SK-N-SH (cell line): Measurements from ENCODE around the gene MAT1A.

Experiments
- FOXM1 ChIP-seq: IDR thresholded peaks from 2 replicates; pipeline ENCODE4 v1.4.0; 2012; ENCODE audit warnings: low read depth, mild to moderate bottlenecking
- JUND ChIP-seq: IDR thresholded peaks from 2 replicates; pipeline ENCODE4 v1.4.0; 2012
- POLR2AphosphoS5 ChIP-seq: IDR thresholded peaks from 2 replicates; pipeline ENCODE4 v1.6.1; 2012; ENCODE audit warnings: low read depth, low read length
- RXRA ChIP-seq: IDR thresholded peaks from 2 replicates; pipeline ENCODE4 v1.4.0; 2012; ENCODE audit warnings: low read depth, mild to moderate bottlenecking, borderline replicate concordance

DNA sequence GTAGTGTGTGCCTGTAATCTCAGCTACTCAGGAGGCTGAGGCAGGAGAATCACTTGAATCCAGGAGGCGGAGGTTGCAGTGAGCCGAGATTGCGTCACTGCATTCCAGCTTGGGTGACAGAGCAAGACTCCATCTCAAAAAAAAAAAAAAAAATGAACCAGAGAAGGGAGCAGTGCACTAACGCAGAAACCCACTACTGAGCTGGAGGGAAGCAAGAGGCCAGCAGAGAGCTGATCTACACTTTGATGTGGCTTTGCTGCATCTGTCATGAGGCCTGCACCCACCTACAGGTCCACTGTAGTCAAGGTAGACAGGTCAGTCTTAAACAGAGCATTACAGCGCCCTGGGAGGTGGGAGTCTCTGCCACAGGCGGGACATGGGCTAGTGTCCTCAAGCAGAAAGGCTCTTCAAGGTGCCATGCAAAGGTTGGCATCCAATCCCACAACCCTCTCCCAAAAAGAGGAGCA is 30.0 kb downstream of the MAT1A start:
- TF ChIP-seq POLR2AphosphoS5 (no peak), FOXM1 (no peak), JUND (no peak), RXRA (no peak)
